Measurements from ENCODE around the gene FAM131B. TPM values are rescaled to one million over a fixed set of nuclear protein-coding genes. Genes with fewer than 3 reads are reported as not detected.

FAM131B gene
- total RNA-seq, 1 experiment from 2014 or later = 17.3 TPM

- H2AFZ ChIP-seq (ENCODE audit: low read length) = no peak overlapping the region
- peak overlapping the region; percentile 66 for H3K18ac ChIP-seq (ENCODE audit: insufficient read length, low read depth, low read length)
- peak; percentile 92 for DNase-seq
- H3K4ac ChIP-seq (ENCODE audit: low read depth, low read length) = no peak overlapping the region
- no peak overlapping the region for H4K8ac ChIP-seq (replicated peaks; ENCODE audit: insufficient read length, low read depth, low read length)
- TF ChIP-seq, protein P1, sequence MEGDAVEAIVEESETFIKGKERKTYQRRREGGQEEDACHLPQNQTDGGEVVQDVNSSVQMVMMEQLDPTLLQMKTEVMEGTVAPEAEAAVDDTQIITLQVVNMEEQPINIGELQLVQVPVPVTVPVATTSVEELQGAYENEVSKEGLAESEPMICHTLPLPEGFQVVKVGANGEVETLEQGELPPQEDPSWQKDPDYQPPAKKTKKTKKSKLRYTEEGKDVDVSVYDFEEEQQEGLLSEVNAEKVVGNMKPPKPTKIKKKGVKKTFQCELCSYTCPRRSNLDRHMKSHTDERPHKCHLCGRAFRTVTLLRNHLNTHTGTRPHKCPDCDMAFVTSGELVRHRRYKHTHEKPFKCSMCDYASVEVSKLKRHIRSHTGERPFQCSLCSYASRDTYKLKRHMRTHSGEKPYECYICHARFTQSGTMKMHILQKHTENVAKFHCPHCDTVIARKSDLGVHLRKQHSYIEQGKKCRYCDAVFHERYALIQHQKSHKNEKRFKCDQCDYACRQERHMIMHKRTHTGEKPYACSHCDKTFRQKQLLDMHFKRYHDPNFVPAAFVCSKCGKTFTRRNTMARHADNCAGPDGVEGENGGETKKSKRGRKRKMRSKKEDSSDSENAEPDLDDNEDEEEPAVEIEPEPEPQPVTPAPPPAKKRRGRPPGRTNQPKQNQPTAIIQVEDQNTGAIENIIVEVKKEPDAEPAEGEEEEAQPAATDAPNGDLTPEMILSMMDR (conservative IDR thresholded peaks at IDR 0.05) = peak; percentile 62
- no peak overlapping the region for H3K56ac ChIP-seq (ENCODE audit: insufficient read length, low read depth, low read length)
- no peak overlapping the region for H2BK20ac ChIP-seq (ENCODE audit: low read depth, low read length, poor library complexity, severe bottlenecking)
- no peak overlapping the region for H2BK12ac ChIP-seq (ENCODE audit: insufficient read length, low read depth, low read length)
- H3K27me3 ChIP-seq (ENCODE audit: insufficient read depth, low read length) = no peaks in the 10 kb centered on the region
- no peaks in the 10 kb centered on the region for H4K20me1 ChIP-seq (ENCODE audit: control insufficient read depth, insufficient read depth, insufficient read length)
- no peaks in the 10 kb centered on the region for H3K9me3 ChIP-seq (ENCODE audit: control insufficient read depth, low read depth, low read length)
- H2BK120ac ChIP-seq (ENCODE audit: low read depth, low read length, poor library complexity, severe bottlenecking) = no peak overlapping the region
- H2AK5ac ChIP-seq (ENCODE audit: insufficient read length, low read length) = no peak overlapping the region
- H2BK15ac ChIP-seq (ENCODE audit: low read depth, low read length) = no peak overlapping the region
- H4K5ac ChIP-seq (ENCODE audit: insufficient read length, low read depth, low read length) = no peak overlapping the region
- no peak overlapping the region for H2BK5ac ChIP-seq (ENCODE audit: insufficient read length, low read length)
- peaks cover 16 to 17% of the 10 kb centered on the region in 2 experiments for H3K4me1 Mint-ChIP-seq
- H4K91ac ChIP-seq (ENCODE audit: insufficient read length, low read depth, low read length) = no peak overlapping the region
- no peak overlapping the region for H3K9ac ChIP-seq (ENCODE audit: extremely low read depth, insufficient read length, low read length)
- no peaks in the 10 kb centered on the region; a peak in 1 of 7 replicates for H3K36me3 Mint-ChIP-seq (ENCODE audit: insufficient read depth in 1 of 3, low read depth in 3 of 3)
- H3K4me1 ChIP-seq (ENCODE audit: insufficient read depth, low read length) = no peaks in the 10 kb centered on the region; the same call in 1 of the 2 replicates
- peaks cover 30% of the 10 kb centered on the region for H3K27me3 Mint-ChIP-seq (ENCODE audit: low read depth)
- H3K27ac ChIP-seq (ENCODE audit: insufficient read length, low read depth, low read length) = no peak overlapping the region
- H3K23me2 ChIP-seq (ENCODE audit: insufficient read length, low read depth, low read length, poor library complexity, severe bottlenecking) = no peaks in the 10 kb centered on the region
- H3K23ac ChIP-seq (ENCODE audit: insufficient read length, low read depth, low read length) = no peak overlapping the region
- no CpG with 5 or more reads among the region's 35 CpGs for WGBS (ENCODE audit: extremely low coverage, insufficient read length, low lambda C conversion rate)
- peak overlapping the region; percentile 54 for H3K4me2 ChIP-seq (ENCODE audit: insufficient read depth, insufficient read length, low read length)
- H3T11ph ChIP-seq (ENCODE audit: low read length) = no peak overlapping the region
- peak overlapping the region in 1 of 3 experiments; percentile 51; a peak in 2 of 7 replicates for H3K27ac Mint-ChIP-seq
- peak overlapping the region; percentile 55 to 76 for H3K4me3 Mint-ChIP-seq
- no peaks in the 10 kb centered on the region for H3K79me2 ChIP-seq (ENCODE audit: insufficient read depth, low read length)
- no peaks in the 10 kb centered on the region for H3K9me3 Mint-ChIP-seq
- no peaks in the 10 kb centered on the region for H3K79me1 ChIP-seq (ENCODE audit: insufficient read depth, low read depth, low read length, poor library complexity, severe bottlenecking)
- H3K14ac ChIP-seq (ENCODE audit: insufficient read depth, low read length) = peak overlapping the region; percentile 73
Measured at GRCh38 chr7:143345428-143345900, 17.0 kb downstream of the FAM131B start.
